Breast epithelium (tissue), 4 donors: ENCODE measurements around the gene TANGO6. TPM values are rescaled to one million over a fixed set of nuclear protein-coding genes. Genes with fewer than 3 reads are reported as not detected.

ENCODE experiments used
- DNase-seq, 2 donors: peaks; one replicate each; pipeline ENCODE4 v3.0.0-alpha.2; 2019; ENCODE audit warnings: low spot score in 2 of 2
- H3K27ac ChIP-seq, 2 donors: fragments of 200-600 bp; sonication (generic) in 1 of 2; one replicate each; pipeline ENCODE4 v1.5.1; 2016 to 2019; ENCODE audit warnings: mild to moderate bottlenecking in 1 of 2
- H3K27me3 ChIP-seq, 2 donors: fragments of 200-600 bp; sonication (generic) in 1 of 2; one replicate each; pipeline versions ENCODE4 v1.5.1 to v1.6.0; 2017 to 2019; ENCODE audit warnings: control low read depth in 1 of 2, mild to moderate bottlenecking in 1 of 2
- H3K36me3 ChIP-seq: fragments of 200-600 bp; one replicate; pipeline ENCODE4 v1.5.1; 2019
- H3K4me1 ChIP-seq, 2 donors: fragments of 200-600 bp; sonication (generic); one replicate each; pipeline ENCODE4 v1.5.1; 2016 to 2019; ENCODE audit warnings: control low read depth in 1 of 2
- H3K4me3 ChIP-seq, 3 donors: fragments of 200-600 bp; sonication (generic); 1 replicate in 2 of 3; 2 replicates in 1 of 3; pipeline ENCODE4 v1.5.1; 2016 to 2019; ENCODE audit warnings: mild to moderate bottlenecking in 3 of 3, moderate library complexity in 2 of 3
- H3K9me3 ChIP-seq, 2 donors: fragments of 200-600 bp; sonication (generic) in 1 of 2; one replicate each; pipeline ENCODE4 v1.5.1; 2016 to 2019; ENCODE audit warnings: control low read depth in 1 of 2
- CTCF ChIP-seq, 3 donors: fragments of 450-650 bp; IDR thresholded peaks; one replicate each; pipeline ENCODE4 v1.5.1; 2016 to 2017; ENCODE audit warnings: antibody characterized with exemption in 3 of 3, mild to moderate bottlenecking in 3 of 3, moderate library complexity in 3 of 3
- POLR2A ChIP-seq: fragments of 450-650 bp; IDR thresholded peaks from one replicate; pipeline ENCODE4 v1.6.1; 2016; ENCODE audit warnings: antibody characterized with exemption, mild to moderate bottlenecking, moderate library complexity
- POLR2AphosphoS5 ChIP-seq, 3 donors: sonication (generic); formaldehyde crosslinking; IDR thresholded peaks; one replicate each; pipeline ENCODE4 v1.6.1; 2017; ENCODE audit warnings: antibody characterized with exemption in 3 of 3
- intact Hi-C: fragments of 100-400 bp; cut with DNase I; formaldehyde crosslinking; loops from one replicate; pipeline ENCODE4 v1.15.1; 2023; ENCODE audit warnings: low total_unique reads
- total RNA-seq, 3 donors: library from RNA; depleted of rRNA; stranded (reverse); fragments of >200 nt; gene quantifications; one replicate each; pipeline ENCODE4 v1.1.0, GENCODE V29; 2016

Gene TANGO6
- total RNA-seq, 3 donors from 2014 or later: 13.4 to 26.1 (median 24.6) TPM

DNA sequence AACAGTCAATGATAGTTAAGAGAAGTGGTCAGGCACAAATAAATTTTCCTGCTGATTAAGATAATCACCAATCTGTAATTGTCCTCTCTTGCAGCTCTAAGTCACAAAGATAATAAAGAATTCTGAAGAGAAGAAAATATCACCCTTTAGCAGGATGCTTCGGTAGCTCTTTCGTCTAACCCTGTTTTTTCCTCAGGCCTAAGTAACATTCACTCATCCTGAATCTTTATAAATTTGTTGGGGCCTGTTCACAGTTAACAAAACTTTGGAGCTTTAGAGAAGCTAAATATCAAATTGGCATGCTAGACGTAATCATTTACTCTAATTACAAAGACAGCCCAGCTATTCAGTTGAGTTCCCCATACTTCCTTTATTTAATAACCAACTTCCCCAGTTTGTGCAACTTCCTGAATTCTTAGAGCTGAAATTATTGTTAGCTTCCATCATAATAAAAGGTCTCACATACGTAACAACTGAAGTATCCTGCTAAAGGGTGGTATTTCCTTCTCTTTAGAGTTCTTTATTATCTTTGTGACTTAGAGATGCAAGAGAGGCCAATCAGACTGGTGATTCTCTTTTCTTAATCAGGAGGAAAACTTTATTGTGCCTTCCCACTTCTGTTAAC is 118.6 kb downstream of the TANGO6 start:
- intact Hi-C loops: no loop called here
- TF ChIP-seq POLR2AphosphoS5 (IDR thresholded peaks at IDR 0.05) (no peak), POLR2A (no peak), CTCF (IDR thresholded peaks at IDR 0.05) (no peak)
- no peak for DNase-seq
- no peak overlapping the region for H3K4me3 ChIP-seq
- H3K27me3 ChIP-seq: no peaks in the 10 kb centered on the region
- H3K27ac ChIP-seq: no peak overlapping the region
- H3K4me1 ChIP-seq: no peaks in the 10 kb centered on the region
- H3K9me3 ChIP-seq: no peaks in the 10 kb centered on the region
- H3K36me3 ChIP-seq: no peaks in the 10 kb centered on the region

DNA sequence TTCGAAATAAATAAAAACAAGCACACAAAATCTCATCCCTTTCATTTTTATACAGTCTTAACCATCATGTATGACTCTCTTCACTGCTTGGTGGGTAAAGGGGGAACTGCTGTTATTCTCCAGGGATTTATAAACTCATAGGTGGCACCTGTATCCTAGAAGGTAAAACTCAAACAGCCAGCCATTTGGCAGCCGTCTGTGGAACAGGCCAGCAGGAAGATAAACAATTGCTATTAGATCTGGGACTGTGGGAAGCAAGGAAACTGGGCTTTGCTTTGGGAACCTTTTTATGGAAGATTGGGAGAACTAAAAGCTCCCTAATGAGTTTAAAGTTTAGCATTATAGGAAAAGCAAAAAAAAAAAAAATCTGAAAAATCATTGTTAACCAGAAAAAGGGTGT is 126.0 kb downstream of the TANGO6 start:
- no peaks in the 10 kb centered on the region for H3K36me3 ChIP-seq
- intact Hi-C loops: no loop called here
- H3K27me3 ChIP-seq: no peaks in the 10 kb centered on the region
- no peak for DNase-seq
- H3K4me3 ChIP-seq: no peak overlapping the region
- no peaks in the 10 kb centered on the region for H3K4me1 ChIP-seq
- TF ChIP-seq POLR2A: no peak
- no peak for TF ChIP-seq CTCF (IDR thresholded peaks at IDR 0.05)
- TF ChIP-seq POLR2AphosphoS5 (IDR thresholded peaks at IDR 0.05): no peak
- H3K9me3 ChIP-seq: no peaks in the 10 kb centered on the region
- H3K27ac ChIP-seq: no peak overlapping the region

GRCh38 chr16:68972013-68972412 is 128.7 kb downstream of the TANGO6 start:
- H3K27ac ChIP-seq: no peak overlapping the region
- TF ChIP-seq CTCF (IDR thresholded peaks at IDR 0.05): no peak
- no peak for TF ChIP-seq POLR2AphosphoS5 (IDR thresholded peaks at IDR 0.05)
- TF ChIP-seq POLR2A: no peak
- no peaks in the 10 kb centered on the region for H3K9me3 ChIP-seq
- no peaks in the 10 kb centered on the region for H3K36me3 ChIP-seq
- no peaks in the 10 kb centered on the region for H3K4me1 ChIP-seq
- intact Hi-C loops: no loop called here
- no peak overlapping the region for H3K4me3 ChIP-seq
- no peaks in the 10 kb centered on the region for H3K27me3 ChIP-seq
- no peak for DNase-seq

DNA sequence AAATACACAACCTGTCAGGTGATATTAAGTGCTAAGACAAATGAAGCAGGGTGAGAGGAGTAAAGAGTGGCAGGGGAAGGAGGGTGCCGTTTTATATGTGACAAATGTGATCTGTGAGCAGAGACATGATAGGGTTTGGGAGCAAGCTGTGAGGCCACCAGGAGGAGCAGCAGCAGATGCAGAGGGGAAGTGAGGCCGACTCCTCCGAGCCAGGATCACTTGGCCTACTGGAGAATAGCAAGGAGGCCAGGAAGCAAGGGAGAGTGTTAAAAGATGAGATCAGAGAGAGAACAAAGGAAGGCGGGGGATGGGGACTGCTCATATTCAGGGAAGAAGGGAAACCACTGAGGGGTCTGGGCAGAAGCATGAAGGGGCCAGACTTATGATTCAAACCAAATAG is 129.4 kb downstream of the TANGO6 start:
- H3K27me3 ChIP-seq: no peaks in the 10 kb centered on the region
- H3K27ac ChIP-seq: no peak overlapping the region
- DNase-seq: no peak
- H3K4me3 ChIP-seq: no peak overlapping the region
- no peaks in the 10 kb centered on the region for H3K36me3 ChIP-seq
- H3K9me3 ChIP-seq: no peaks in the 10 kb centered on the region
- no peak for TF ChIP-seq POLR2AphosphoS5 (IDR thresholded peaks at IDR 0.05)
- TF ChIP-seq CTCF (IDR thresholded peaks at IDR 0.05): no peak
- TF ChIP-seq POLR2A: no peak
- intact Hi-C loops: no loop called here
- H3K4me1 ChIP-seq: no peaks in the 10 kb centered on the region

DNA sequence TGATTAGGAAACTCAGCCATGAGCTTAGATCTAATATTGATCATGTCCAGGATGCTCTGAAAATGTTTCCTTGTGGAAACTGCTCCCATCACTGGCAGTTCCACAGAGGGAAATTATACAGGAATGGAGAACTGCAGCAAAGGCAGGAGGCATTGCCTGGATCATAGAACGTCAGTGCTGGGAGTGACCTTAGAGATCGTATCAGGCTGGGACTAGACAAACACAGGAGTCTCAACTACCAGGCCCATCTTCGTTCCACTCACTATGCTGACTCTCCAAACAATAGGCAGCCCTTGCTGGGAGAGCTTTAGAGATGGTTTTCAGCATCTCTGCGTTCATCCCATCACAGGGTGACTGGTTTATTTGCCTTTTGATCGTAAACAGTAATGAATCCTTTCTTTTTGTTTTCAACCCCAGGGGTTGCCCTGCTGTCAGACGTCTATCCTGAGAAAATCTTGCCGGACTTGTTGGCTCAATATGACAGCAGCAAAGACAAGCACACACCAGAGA is 130.3 kb downstream of the TANGO6 start:
- H3K27me3 ChIP-seq: no peaks in the 10 kb centered on the region
- intact Hi-C loops: no loop called here
- no peak overlapping the region for H3K4me3 ChIP-seq
- TF ChIP-seq CTCF (IDR thresholded peaks at IDR 0.05) (no peak), POLR2A (no peak), POLR2AphosphoS5 (IDR thresholded peaks at IDR 0.05) (no peak)
- no peaks in the 10 kb centered on the region for H3K4me1 ChIP-seq
- H3K9me3 ChIP-seq: no peaks in the 10 kb centered on the region
- DNase-seq: no peak
- no peaks in the 10 kb centered on the region for H3K36me3 ChIP-seq
- no peak overlapping the region for H3K27ac ChIP-seq
